RWPE2 (cell line): ENCODE data around the gene UQCRQ.

ENCODE experiments used
- ATAC-seq: fragments of 200-7000 bp; cut with Tn5 transposase; 3 replicates; pipeline ENCODE4 v1.9.1; 2021; ENCODE audit warnings: low read depth
- DNase-seq: peaks from one replicate; pipeline ENCODE4 v3.0.0-alpha.2; 2020; ENCODE audit warnings: low spot score
- H3K27ac ChIP-seq: fragments of 450-650 bp; 2 replicates; pipeline ENCODE4 v1.5.1; 2017; ENCODE audit warnings: mild to moderate bottlenecking; ENCODE audit not compliant: poor library complexity, severe bottlenecking
- H3K27me3 ChIP-seq: fragments of 250-450 bp; sonication (Bioruptor Pico); 2 replicates; pipeline ENCODE4 v1.5.1; 2021; ENCODE audit warnings: mild to moderate bottlenecking, moderate library complexity; ENCODE audit not compliant: insufficient read depth, poor library complexity, severe bottlenecking
- H3K36me3 ChIP-seq: fragments of 250-450 bp; sonication (Bioruptor Pico); 2 replicates; pipeline ENCODE4 v1.5.1; 2020; ENCODE audit warnings: low read depth, mild to moderate bottlenecking, moderate library complexity
- H3K4me1 ChIP-seq: fragments of 250-450 bp; sonication (Bioruptor Pico); 2 replicates; pipeline ENCODE4 v1.5.1; 2021; ENCODE audit warnings: mild to moderate bottlenecking, moderate library complexity; ENCODE audit not compliant: insufficient read depth, poor library complexity, severe bottlenecking
- H3K4me3 ChIP-seq: fragments of 250-450 bp; sonication (Bioruptor Pico); 2 replicates; pipeline ENCODE4 v1.5.1; 2021; ENCODE audit warnings: mild to moderate bottlenecking, moderate library complexity; ENCODE audit not compliant: severe bottlenecking
- H3K9me3 ChIP-seq: fragments of 250-450 bp; sonication (Bioruptor Pico); 2 replicates; pipeline ENCODE4 v1.5.1; 2021; ENCODE audit warnings: mild to moderate bottlenecking, moderate library complexity; ENCODE audit not compliant: severe bottlenecking
- TF ChIP-seq, protein P1 (sequence below): fragments of 450-650 bp; IDR thresholded peaks from one replicate; pipeline ENCODE4 v1.5.1; 2017; ENCODE audit warnings: mild to moderate bottlenecking, moderate library complexity; ENCODE audit not compliant: poor library complexity, severe bottlenecking

The UQCRQ gene

DNA sequence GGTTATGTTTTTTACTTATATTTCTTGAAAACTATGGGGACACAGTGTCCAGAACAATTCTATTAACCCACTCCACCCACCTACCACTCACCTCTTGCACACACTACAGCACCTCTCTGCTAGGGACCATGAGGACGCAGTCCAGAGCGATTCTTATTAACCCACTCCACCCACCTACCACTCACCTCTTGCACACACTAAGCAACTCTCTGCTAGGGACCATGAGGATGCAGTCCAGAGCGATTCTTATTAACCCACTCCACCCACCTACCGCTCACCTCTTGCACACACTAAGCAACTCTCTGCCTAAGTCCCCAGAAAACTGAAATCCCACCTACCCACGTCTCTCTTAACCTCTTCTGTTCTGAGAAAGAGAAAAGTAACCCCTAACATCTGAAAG lies 33.8 kb upstream of the UQCRQ start:
- Histone ChIP-seq H3K27me3 (no peaks in the 10 kb centered on the region), H3K4me1 (no peaks in the 10 kb centered on the region), H3K36me3 (no peaks in the 10 kb centered on the region), H3K4me3 (no peak overlapping the region), H3K9me3 (no peaks in the 10 kb centered on the region), H3K27ac (no peak overlapping the region)
- TF ChIP-seq, protein P1, sequence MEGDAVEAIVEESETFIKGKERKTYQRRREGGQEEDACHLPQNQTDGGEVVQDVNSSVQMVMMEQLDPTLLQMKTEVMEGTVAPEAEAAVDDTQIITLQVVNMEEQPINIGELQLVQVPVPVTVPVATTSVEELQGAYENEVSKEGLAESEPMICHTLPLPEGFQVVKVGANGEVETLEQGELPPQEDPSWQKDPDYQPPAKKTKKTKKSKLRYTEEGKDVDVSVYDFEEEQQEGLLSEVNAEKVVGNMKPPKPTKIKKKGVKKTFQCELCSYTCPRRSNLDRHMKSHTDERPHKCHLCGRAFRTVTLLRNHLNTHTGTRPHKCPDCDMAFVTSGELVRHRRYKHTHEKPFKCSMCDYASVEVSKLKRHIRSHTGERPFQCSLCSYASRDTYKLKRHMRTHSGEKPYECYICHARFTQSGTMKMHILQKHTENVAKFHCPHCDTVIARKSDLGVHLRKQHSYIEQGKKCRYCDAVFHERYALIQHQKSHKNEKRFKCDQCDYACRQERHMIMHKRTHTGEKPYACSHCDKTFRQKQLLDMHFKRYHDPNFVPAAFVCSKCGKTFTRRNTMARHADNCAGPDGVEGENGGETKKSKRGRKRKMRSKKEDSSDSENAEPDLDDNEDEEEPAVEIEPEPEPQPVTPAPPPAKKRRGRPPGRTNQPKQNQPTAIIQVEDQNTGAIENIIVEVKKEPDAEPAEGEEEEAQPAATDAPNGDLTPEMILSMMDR = no peak
- DNase-seq = no peak
- no peak for ATAC-seq

DNA sequence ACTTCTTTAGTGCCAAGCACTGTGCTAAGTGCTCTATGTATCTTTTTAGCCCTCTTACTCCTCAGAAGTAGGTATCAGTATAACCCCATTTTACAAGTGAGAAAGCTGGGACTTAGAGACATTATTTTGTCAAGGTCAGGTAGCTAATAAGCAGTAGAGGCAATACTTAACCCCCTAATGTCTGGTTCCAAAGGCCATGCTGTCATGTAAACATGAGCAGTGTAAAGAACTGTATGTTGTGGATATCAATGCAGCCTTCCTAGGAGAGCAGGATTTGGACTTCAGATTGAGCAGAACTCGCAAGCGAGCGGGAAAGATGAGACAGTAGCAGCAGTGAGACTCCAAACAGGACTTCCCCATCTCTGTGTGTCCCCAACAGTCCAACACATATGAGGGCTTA lies 32.4 kb upstream of the UQCRQ start:
- no peaks in the 10 kb centered on the region for H3K9me3 ChIP-seq
- no peaks in the 10 kb centered on the region for H3K27me3 ChIP-seq
- ATAC-seq = no peak
- H3K36me3 ChIP-seq = no peaks in the 10 kb centered on the region
- no peaks in the 10 kb centered on the region for H3K4me1 ChIP-seq
- no peak for DNase-seq
- no peak overlapping the region for H3K27ac ChIP-seq
- TF ChIP-seq, protein P1 = no peak
- no peak overlapping the region for H3K4me3 ChIP-seq

DNA sequence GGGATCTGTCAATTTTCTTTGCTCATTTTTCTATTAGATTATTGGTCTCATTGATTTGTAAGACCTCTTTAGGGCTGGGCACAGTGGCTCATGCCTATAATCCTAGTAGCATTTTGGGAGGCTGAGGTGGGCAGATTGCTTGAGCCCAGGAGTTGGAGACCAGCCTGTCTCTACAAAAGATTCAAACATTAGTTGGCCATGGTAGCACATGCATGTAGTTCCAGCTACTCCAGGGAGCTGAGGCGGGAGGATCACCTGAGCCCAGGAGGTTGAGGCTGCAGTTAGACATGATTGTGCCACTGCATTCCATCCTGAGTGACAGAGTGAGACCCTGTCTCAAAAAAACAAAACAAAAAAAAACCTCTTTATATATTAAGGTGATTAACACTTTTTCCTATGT lies 29.6 kb upstream of the UQCRQ start:
- no peak overlapping the region for H3K4me3 ChIP-seq
- TF ChIP-seq, protein P1 = no peak
- ATAC-seq (no peak), DNase-seq (no peak)
- H3K36me3 ChIP-seq = no peaks in the 10 kb centered on the region
- peaks cover 17% of the 10 kb centered on the region for H3K4me1 ChIP-seq
- H3K27ac ChIP-seq = no peak overlapping the region
- H3K27me3 ChIP-seq = no peaks in the 10 kb centered on the region
- H3K9me3 ChIP-seq = no peaks in the 10 kb centered on the region

DNA sequence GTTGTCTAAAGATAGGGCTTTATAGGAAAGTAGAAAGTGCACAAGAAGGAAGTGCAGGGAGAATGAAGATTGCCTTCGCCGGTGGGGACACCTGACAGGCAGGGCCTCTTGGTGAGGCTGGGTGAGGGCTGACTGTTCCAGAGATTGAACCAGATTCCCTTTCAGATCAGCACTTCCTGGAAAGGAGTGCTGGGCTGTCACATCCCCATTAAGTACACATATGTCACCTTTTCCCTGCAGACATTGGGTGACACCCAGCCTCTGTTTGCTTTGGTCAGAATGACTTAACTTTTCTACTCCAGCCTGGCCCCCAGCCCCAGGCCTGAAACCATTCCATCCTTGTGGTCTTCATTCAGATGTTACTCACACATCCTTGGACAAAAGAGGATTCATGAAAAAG lies 28.6 kb upstream of the UQCRQ start:
- ATAC-seq = no peak
- Histone ChIP-seq H3K36me3 (no peaks in the 10 kb centered on the region), H3K27ac (no peak overlapping the region)

DNA sequence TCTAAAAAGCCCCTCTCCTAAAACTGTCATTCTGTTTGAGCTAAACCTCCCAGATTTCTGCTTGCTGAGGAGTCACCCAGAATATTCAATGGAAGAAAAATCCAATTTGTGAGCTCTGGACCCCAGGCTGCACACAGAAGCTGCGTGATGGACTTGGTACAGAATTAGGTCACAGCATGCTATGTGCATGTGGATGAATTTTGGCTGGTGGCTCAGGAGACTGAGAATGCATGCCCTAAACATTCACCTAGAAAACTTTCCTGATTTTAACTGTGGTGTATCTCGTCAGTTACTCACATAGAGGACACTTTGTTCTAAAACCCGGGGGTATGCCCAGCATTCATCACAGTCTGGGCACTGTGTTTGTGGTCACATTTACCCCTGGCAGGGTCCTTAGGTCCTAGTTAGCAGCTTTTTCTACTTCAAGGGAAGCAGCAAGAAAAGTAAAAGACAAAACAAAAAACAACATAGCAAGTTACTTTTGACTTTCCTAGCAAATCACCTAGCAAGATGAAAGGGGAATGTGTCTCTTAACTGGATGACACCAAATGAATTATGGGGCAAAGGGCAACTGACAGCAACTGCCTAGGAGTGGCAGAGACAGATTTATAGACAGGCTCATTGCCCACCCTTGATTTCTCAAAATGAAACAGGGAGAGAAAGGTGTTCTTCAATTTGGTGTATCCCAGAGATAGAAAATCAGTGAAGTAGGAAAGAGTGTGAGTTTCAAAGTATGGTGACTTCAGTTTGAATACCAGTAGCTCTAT lies 27.7 kb upstream of the UQCRQ start:
- Histone ChIP-seq H3K36me3 (no peaks in the 10 kb centered on the region), H3K4me1 (peaks cover 17% of the 10 kb centered on the region), H3K27me3 (no peaks in the 10 kb centered on the region), H3K27ac (no peak overlapping the region), H3K9me3 (no peaks in the 10 kb centered on the region), H3K4me3 (no peak overlapping the region)
- DNase-seq (no peak), ATAC-seq (no peak)
- TF ChIP-seq, protein P1 = no peak

More for the DNA sequence above, 28.6 kb upstream of the UQCRQ start:
- DNase-seq = no peak
- H3K9me3 ChIP-seq = no peaks in the 10 kb centered on the region
- H3K27me3 ChIP-seq = no peaks in the 10 kb centered on the region
- TF ChIP-seq, protein P1 = no peak
- peaks cover 17% of the 10 kb centered on the region for H3K4me1 ChIP-seq
- H3K4me3 ChIP-seq = no peak overlapping the region
